Fibroblast of skin of right biceps (primary cell): ENCODE results near the gene PLCB4.
A peak's percentile ranks its signal among the peaks of the same experiment; 100 is the strongest.

Experiments
- DNase-seq: peaks from one replicate; pipeline ENCODE4 v3.0.0-alpha.2; 2013

PLCB4 gene

GRCh38 chr20:9334866-9335265 lies 266.0 kb downstream of the PLCB4 start:
- no peak for DNase-seq

DNA sequence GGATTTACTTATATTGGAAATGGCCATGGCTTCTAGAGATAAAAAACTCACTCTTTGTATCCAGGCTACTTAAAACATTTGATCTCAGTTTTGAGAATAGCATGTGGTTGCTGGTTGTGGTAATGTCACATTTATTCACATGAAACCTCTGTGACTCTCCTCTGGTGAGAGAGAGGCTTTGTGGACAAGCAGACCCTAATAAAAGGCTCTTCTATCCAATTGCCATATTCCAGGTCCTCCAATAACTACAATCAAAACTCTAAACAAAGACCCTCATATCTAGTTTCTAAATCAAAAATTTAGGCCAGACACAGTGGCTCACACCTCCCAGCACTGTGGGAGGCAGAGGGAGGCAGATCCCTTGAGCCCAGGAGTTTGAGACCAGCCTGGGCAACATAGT lies 269.2 kb downstream of the PLCB4 start:
- DNase-seq, result no peak

DNA sequence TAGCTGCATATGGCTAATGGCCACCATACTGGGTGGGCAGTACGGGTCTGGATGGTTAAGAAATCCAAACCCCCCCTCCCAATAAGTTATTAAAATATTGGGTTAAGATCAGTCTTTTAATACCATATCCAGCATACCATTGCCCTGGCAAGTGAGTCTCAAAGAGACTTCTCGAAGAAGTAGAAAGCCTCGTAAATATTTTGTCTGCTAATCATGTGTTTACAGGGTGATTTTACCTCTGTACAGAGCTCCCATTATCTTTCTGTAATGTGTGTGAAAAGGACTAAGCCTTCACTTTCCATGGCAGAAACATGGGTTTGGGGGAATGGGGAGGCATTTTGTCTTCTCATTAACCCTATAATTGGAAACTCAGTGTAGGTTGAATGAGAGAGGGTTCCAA lies 270.8 kb downstream of the PLCB4 start:
- no peak for DNase-seq

DNA sequence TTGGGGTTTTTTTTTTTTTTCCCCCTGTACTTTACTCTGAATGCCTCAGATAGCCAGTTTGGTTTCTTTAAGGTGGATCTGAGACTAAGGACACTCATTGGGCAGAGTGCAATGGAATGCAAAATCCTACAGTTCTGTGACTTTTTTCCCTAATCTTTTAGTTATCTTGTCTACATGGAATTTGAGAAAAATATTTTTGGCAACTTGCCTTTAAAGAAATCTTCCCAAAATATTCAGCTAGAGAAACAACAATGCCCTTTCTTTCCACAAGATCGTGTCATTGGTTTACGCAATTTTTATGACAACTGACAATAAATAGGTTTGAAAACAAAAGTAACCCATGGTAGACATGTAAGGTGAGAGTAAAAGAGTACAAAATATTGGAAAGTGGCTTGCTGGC lies 273.8 kb downstream of the PLCB4 start:
- peak; percentile 21 for DNase-seq

- DNase-seq, result peak; percentile 78
These were observed 275.4 kb downstream of the PLCB4 start for GRCh38 chr20:9344083-9344920.

- DNase-seq, result no peak
These were observed 279.4 kb downstream of the PLCB4 start for GRCh38 chr20:9348316-9348715.

- no peak for DNase-seq
These were observed 279.9 kb downstream of the PLCB4 start for GRCh38 chr20:9348747-9349146.

GRCh38 chr20:9349249-9349648 lies 280.4 kb downstream of the PLCB4 start:
- no peak for DNase-seq

DNA sequence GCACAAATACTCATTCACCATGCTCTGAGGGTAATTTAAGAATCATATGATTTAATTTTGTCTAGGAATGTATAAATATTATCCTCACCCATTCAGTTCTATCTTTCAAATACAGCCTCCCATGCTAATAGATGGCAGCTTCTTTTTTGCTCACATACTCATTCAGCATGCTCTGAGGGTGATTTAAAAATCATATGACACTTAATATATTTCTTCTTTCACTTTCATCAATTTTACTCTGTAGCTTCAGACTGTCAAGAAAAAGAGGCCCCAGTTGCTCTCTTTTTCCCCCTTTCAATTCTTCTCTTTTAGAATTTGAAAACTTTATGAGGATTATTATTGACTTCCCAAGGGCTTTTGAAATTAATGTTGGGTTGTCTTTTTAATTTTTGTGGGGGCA lies 283.9 kb downstream of the PLCB4 start:
- no peak for DNase-seq

DNA sequence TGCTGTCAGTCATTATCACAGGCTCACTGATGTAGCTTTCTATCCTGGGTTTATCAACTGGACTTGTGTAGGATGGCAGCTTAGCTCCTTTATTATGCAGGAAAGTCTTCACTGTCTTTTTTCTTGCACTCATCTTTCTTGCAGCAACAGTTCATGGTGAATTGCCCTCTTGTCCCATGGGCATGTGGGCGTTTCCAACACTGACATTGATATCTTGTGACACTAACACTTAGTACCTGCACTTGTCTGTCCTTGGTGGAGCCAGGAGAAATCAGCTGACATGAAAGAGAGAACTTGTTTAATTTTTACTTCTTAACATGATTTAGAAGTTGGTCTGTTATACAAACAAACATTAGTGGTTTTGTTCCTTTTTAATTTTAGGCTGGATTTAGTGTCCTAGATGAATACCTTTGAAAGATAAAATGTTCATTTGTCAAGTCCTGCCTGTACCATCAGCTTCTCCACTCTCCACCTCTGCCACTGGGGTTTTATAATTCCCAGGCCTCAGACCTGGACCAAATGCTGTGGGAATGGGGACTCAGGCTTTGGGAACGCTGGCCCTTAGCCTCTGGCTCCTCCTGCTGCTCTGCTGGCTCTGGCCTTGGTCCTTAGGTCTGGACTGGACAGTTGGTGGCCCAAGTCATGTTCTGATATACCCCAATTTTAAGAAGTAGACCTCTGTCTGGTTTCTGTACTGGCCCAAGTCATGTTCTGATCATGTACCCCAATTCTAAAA lies 284.5 kb downstream of the PLCB4 start:
- no peak for DNase-seq

GRCh38 chr20:9353916-9354276 lies 285.0 kb downstream of the PLCB4 start:
- no peak for DNase-seq

- no peak for DNase-seq
These were observed 285.7 kb downstream of the PLCB4 start for GRCh38 chr20:9354579-9354978.

- DNase-seq, result no peak
These were observed 289.1 kb downstream of the PLCB4 start for GRCh38 chr20:9358001-9358400.

GRCh38 chr20:9359561-9360308 lies 290.8 kb downstream of the PLCB4 start:
- DNase-seq, result peak; percentile 72

- DNase-seq, result no peak
These were observed 291.5 kb downstream of the PLCB4 start for GRCh38 chr20:9360431-9360830.

- no peak for DNase-seq
These were observed 294.8 kb downstream of the PLCB4 start for GRCh38 chr20:9363673-9364072.

DNA sequence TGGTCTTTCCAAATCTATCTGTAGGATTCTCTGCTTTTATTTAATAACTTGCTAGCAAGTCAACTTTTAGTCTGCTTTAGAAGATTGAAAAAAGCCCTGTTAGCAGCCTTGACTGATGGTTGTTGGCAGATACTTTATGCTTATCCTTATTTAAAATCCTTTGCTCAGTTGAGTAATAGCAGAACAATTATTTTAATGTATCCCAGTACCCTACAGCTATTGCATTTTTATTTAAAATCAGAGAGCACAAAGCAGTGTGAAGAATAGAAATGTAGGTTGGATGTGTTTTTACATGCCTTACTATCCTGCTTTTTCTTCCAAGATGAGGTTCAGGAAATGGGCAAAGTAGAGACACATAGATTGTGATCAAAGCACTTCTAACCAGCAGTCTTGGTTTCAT lies 298.4 kb downstream of the PLCB4 start:
- no peak for DNase-seq

GRCh38 chr20:9367746-9368145 lies 298.9 kb downstream of the PLCB4 start:
- DNase-seq, result no peak

GRCh38 chr20:9368893-9369292 lies 300.0 kb downstream of the PLCB4 start:
- no peak for DNase-seq

GRCh38 chr20:9369557-9369956 lies 300.7 kb downstream of the PLCB4 start:
- no peak for DNase-seq

- DNase-seq, result no peak
These were observed 305.2 kb downstream of the PLCB4 start for GRCh38 chr20:9374072-9374471.

DNA sequence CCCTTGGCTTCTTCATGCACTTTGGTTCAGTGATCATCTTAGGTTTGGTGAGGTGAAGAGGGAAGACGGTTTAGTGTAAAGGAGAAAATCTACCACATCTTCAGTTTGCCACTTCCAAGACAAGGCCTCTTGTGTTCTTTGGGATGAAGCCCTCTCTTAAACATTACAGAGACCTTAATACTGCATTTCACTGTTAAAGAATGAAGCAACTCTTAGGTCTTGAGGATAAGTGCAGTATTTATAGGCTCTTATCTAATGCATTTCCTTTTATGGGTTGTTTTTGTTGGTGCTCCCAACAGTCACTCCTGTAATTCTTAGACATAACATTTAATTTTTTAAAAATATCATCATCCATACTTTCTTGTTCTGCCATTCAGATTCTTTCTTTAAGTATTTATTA lies 305.6 kb downstream of the PLCB4 start:
- no peak for DNase-seq

DNA sequence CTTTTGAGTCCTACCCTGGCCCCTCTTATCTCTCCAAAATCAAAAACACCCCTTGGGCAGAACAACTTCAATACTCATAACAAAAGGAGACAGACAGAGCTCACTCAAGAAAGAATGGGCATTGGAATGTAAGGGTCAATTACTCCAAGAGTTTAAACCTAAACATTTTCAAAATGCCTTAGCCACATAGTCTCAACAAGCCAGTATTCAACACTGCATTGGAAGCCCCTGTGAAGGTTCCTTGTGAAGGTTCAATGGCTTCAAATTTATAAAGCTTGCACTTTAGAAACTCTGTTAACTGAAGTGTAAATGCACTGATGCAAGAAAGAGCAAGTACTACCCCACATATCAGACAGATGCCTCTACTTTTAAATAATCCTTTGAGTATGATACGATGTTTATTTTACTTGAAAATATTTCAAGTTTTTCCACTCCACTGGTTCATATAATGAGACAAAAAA lies 306.4 kb downstream of the PLCB4 start:
- DNase-seq, result no peak

GRCh38 chr20:9377007-9377406 lies 308.1 kb downstream of the PLCB4 start:
- DNase-seq, result no peak
